HG03066 (cell line): ENCODE measurements around the gene TCF7L1.

Experiments
- ATAC-seq: cut with Tn5 transposase; IDR thresholded peaks from one replicate; pipeline ENCODE4 v1.9.1; 2021; ENCODE audit warnings: low read depth; ENCODE audit not compliant: unreplicated experiment

The TCF7L1 gene

DNA sequence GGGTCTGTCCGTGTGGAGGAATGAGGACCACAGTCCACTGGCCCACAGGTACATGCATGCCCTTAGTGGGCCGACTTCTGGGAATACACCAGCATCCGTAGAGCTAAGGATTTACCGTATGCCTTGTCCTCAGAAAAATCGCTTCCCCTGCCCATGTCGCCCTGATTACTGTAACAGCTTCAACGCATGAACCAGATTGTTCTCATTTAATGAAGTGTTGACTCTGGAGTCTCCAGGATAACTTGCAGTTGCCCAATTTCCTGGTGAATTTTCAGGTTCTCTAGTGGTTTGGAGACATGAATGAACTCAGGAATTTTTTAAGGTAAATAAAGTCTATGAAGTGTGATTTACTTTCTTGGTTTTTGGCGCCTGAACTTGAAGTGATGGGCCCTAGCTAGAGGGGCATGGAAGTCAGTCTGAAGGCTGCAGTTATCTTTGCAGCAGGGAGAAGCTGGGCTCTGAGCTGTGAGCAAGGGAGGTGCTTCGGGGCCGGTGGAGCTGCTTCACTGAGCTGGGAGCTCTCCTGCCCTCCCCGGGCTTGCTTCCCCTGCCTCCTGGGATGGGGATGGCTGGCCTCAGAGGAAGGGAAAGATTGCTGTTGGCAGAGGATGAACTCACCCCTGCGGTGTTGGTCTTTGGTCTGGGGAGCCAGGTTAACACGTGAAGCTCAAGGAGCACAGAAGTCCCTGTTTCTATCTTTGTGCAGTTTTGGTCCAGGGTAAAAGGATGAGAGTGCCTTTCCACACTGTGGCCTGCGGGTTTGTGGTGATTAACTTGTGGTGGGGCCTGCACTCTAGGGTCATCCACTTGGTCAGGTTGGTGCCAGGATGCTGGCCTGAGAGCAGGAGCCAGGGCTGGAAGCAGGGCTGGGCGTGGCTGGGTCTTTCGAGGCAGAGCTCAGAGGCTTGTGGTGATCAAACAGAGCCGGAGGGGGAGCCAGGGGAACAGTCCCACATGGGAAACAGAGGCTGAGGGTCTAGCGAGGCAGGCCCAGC, 28.1 kb downstream of the TCF7L1 start:
- ATAC-seq = no peak

DNA sequence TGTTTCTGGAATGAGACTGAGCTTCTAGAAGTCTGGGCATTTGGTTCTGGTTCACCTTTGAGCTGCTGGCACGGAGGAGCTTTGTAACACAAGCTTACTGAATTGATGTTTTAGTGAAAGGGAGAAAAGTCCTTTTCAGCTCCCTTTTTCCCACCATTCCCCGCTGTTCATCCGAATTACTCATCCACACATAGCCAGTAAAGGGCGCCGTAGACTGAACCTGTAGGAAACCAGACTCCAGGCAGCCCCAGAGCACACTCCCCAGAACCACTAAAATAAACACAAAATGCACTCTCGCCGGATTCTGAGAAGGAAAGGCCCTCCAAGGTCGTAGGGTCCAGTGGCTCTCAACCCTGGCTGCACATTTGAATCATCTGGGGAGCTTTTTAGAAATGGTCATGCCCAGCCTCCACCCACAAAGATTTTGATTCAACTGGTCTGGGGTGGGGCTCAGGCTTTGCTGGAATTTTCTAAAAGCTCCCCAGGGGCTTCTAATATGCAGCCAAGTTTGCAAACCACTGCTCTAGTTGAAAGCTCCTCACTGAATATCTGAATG, 29.6 kb downstream of the TCF7L1 start:
- no peak for ATAC-seq

DNA sequence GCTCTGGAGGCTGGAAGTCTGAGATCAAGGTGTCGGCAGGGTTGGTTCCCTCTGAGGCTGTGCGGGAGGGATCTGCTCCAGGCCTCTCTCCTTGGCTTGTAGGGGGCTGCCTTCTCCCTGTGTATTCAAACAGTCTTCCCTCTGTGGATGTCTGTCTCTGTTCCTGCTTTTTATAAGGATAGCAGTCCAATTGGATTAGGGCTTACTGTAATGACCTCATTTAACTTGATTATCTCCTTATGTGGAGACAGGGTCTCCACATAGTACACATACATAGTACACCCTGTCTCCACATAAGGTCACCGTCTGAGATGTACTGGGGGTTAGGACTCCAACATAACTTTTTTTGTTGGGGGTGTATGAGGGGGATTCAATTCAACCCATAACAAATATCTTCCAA, 30.5 kb downstream of the TCF7L1 start:
- no peak for ATAC-seq

DNA sequence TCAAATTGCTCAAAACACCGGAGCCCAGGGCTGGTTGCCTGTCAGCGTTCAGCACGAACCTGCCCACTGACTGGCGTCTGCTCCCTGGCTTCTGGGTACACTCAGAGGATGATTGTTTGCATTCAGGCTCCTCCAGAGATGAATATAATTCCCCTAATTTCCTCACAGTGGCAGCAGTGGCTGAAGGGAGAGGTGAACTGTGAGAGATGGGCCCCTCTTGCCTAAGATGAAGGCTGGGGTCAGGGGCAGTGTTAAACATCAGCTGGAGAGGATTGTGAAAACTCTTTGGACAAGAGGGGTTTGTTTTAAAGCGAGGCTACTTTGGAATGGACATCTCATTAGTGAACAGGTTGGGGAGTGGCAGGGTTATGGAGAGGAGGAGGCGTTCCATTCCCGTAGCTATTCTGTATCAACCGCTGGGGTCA, 31.0 kb downstream of the TCF7L1 start:
- no peak for ATAC-seq

DNA sequence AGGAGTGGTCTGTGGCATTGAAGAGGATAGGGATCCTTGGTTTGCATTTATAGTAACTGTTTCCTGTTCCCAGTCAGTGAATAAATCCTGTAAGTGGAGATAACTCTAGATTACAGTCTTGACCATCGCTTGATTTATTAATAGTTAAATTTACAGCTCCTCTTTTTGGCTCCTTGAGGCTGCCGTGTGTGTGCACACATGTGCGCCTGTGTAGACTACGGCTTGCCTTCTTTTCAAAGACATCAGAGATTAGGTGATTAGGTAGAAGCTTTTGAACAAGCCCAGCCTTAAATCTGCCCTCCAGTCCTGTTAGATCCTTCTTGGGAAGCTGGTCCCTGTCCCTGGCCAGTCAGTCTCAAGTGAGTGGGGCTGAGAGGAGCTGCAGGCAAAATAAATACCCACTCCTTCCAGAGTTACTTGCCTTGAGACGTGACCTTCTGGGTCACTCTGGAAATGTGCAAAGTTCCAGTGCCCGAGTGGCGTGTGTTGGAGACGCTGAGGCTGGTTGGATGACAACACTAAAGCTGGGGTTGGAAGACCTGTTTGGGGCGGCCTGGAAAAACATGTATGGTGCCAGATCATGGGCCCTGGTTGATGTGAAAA, 32.0 kb downstream of the TCF7L1 start:
- ATAC-seq = no peak

DNA sequence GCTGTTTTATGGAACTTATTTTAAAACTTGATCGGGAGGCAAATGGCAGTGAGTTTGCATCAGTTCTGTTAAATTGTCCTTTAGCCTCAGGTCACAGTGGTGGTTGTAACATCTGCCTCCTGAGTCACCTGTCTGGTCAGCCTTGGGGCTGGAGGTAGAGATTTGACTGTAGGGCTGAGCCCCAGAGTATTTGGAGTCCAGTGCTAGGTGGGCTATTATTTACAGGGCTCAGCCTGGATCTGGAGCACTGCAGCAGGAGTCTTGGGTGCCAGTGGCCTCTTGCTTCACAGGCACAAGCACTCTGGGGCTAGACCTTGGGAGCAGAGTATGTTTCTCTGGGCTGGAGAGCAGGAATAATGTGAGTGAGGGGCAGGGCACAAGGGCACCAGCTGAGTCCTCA, 32.8 kb downstream of the TCF7L1 start:
- no peak for ATAC-seq

DNA sequence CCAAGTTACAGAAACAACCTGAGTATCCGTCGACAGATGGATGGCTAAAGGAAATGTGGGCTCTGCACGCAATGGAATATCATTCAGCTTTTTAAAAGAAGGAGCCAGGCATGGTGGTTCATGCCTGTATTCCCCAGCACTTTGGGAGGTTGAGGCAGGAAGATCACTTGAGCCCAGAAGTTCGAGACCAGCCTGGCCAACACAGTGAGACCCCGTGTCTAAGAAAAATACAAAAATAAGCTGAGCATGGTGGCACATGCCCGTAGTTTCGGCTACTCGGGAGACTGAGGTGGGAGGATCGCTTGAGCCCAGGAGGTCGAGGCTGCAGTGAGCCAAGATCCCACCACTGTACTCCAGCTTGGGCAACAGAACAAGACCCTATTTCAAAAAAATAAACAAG, 34.3 kb downstream of the TCF7L1 start:
- no peak for ATAC-seq

DNA sequence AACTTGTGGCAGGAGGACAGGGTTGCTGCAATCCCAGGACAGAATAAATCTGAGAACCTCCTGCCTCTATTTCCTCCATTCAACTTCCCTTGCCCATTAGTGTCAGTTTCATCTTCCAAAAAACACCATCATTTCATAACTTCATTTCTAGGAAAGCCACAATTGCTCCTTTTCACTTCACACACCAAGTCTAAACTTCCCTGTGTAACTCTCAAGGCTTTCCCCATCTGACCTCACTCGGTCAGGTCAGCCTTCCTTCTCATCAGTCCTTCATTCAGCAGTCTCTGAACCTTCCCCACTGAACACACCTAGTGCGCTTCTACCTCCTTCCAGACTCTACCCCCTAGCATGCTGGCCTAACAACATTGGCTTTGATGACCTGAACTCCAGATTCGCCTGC, 35.8 kb downstream of the TCF7L1 start:
- ATAC-seq = no peak

DNA sequence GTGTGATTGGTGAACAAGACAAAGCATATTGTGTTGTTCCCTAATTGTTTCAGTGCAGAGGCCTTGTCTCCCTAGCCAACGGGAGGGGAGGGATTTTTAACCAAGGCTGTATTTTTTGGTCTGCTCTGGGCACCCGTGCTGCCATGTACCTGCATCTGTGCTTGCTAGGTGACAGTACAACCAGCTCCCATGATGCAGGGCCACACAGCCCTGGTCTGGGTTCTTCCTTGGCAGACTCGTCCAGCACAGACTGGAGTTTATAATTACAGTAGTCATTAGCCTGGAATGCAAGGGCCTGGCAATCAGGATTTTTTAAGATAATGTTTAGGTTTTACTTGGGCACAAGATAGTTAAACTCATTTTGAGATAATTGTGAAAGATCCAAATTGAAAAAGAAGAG, 36.4 kb downstream of the TCF7L1 start:
- ATAC-seq = no peak

DNA sequence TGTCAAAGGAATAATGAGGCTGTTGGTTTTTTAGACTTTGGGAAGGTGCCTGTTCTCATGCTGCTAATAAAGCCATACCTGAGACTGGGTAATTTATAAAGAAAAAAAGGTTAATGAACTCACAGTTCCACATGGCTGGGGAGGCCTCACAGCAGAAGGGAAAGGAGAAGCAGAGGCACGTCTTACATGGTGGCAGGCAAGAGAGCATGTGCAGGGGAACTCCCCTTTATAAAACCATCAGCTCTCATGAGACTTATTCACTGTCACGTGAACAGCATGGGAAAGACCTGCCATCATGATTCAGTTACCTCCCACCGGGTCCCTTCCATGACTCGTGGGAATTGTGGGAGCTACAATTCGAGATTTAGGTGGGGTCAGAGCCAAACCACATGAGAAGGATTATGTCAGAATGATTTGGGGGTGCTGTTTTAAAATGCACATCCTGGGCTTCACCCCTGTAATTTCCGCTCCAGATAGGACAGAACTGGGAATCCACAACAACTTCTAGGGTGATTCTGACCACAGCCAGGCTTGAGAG, 37.8 kb downstream of the TCF7L1 start:
- no peak for ATAC-seq

DNA sequence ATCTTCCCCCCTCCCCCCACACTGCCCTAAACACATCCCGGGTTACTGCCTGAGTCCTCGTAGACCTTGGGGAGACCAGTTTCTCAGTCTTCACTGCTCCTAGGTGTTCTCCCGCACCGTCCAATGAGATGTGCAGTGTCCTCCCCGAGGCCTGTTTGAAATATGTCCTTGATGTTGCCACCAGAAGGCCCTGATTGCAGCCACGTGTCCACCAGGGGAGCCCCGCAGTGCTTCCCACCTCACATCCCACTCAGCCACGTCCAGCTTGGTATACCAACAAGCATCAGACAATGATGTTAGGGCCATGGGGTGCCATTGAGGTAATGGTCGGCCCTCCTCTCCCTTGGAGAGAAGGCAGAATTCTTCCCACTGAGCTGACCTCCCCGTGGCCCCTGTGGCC, 38.7 kb downstream of the TCF7L1 start:
- no peak for ATAC-seq

DNA sequence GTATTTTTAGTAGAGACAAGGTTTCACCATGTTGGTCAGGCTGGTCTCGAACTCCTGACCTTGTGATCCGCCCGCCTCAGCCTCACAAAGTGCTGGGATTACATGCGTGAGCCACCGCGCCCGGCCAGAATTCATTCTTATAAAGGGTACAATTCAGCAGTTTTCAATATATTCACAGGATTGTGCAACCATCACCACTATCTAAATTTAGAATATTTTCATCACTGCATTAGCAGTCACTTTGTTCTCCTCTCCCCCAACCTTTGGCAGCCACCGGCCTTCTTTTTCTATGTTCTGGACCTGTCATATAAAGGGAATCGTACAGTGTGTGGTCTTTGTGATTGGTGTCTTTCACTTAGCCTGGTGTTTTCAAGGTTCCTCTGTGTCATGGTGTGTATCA, 40.7 kb downstream of the TCF7L1 start:
- no peak for ATAC-seq

DNA sequence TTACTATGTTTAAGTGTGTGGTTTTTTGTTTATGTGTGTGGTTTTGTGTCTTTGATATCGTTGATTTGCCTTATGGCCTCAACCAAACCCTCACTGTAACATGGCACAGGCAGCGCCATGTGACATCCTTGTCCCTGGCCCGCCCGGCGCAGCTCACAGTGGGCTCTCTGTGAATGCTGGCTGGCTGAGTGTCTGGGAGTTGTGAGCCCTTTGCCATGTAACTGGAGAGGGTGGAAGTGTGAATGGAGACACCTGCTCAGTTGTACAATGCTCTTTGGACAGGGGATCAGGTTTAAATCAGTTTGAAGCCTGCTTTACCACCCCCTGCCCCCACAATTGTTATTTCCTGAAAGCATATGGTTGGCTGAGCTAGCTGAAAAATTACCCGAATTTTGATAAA, 41.8 kb downstream of the TCF7L1 start:
- ATAC-seq = no peak

DNA sequence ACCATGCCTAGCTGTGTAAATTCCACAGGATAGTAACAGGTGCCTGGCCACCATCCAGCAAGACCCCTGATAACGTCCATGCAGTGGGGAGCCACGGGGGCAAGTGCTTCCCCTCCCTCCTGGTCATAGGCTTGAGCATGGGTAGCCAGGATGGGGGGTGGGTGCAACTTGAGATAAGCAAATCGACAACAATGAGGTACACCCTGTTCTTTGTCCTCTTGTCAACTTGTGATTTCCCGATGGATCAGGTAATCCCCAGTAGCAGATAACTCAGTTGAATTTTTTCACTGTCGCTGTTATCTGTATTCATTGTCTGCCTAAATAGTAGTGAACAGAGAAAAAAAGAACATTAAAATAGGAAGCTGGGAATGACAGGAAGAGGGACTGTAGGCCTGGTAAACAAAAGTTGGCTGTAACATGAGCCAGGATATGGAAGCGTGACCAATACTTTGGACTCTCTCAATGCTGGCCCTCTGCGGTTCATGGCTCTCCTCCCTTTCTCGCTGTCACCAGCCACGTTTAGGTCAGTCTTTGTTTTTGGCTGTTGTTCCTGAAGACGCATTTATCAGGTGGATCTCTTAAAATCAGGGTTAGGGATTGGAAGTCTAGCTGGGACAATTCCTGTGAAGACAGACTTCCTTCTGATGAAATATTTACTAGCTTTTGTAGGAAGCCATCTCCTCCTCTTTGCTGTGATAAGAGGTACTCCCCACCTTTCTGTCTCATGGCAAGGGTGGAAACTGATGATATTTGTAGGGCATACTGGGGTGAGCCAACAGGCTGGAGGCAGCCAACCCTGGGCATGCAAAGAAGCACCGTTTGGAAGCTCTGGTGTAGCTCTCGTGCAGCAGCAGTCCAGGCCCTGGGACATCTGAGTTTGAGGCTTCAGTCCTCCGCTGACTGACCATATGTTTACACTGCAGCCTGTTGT, 42.4 kb downstream of the TCF7L1 start:
- ATAC-seq = no peak

DNA sequence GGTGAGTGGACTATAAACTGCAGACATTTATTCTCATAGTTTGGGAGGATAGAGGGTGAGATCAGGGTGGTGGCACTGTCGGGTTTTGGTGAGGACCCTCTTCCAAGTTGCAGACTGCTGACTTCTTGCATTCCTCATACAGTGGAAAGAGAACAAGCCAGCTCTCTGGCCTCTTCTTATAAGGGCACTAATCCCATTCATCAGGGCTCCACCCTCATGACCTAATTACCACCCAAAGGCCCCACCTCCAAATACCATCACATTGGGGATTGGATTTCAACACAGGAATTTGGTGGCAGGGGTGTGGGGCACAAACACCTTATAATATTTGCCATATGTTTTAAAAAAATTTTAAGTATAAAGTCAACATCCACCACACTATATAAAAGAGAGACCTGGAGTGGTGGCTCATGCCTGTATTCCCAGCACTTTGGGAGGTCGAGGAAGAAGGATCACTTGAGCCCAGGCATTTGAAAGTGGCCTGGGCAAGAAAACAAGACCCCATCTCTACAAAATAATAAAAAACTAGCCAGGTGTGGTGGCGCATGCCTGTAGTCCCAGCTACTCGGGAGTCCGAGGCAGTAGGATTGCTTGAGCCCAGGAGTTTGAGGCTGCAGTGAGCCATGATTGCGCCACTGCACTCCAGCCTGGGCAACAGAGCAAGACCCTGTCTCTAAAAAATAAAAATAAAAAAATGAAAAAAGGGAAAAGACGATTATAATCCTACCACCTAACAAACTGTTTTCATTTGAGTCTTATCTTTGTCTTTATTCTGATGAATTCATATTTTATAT, 44.0 kb downstream of the TCF7L1 start:
- no peak for ATAC-seq

DNA sequence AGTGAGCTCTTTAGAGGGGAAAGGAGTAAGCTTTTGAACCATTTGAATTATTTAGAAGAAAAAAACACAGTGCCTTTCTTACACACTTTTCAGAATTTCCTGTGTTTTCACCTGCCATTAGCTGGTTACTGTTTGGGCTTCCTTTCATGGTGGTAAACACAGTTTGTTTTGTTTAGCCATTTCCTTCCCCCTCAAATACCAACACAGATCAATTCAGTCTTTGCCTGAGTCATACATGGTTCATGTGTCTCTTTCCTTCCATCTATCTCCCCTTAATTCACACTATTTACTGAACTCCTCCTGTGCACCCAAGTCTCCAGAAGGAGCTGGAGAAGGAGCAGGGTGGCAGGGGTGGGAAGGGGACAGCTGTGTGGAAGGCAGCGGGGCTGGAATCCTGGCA, 45.0 kb downstream of the TCF7L1 start:
- ATAC-seq = no peak

DNA sequence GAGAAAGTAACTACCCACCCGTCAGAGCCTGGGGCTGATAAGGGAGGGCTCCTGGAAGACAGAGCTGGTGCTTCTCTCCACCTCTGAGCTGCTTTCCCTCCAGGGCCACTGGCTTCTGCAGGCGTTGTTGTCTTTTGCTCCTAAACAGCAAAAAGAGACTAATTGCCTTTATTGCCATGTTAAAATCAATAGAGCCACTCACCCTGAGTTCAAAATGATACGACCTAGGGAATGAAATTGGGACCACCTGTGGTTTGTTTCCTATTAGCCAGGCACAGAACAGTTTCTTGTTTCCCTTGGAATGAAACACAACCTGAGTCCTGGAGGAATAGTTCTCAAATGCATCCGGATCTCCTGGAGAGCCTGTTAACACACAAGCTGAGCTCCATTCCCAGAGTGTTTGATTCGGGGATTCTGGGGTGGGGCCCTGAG, 45.8 kb downstream of the TCF7L1 start:
- no peak for ATAC-seq

DNA sequence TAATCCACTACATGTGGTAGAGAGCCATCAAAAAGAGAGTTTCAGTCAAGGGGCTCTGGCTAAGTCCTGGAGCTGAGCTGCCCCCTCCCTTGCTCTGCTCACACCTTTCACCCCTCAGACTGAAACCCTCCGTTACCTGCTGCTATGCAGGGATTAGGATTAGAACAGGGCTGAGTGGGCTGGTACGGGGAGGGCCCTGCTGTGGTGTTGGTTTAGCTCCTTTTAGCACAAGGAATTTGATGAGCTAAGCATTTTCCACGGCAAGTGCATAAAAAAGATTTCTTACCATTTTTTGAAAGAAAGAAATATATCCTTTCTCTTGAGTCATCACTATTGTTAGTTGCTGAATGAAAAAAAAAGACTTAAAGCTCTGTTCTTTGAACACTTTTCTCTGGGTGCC, 46.3 kb downstream of the TCF7L1 start:
- no peak for ATAC-seq

DNA sequence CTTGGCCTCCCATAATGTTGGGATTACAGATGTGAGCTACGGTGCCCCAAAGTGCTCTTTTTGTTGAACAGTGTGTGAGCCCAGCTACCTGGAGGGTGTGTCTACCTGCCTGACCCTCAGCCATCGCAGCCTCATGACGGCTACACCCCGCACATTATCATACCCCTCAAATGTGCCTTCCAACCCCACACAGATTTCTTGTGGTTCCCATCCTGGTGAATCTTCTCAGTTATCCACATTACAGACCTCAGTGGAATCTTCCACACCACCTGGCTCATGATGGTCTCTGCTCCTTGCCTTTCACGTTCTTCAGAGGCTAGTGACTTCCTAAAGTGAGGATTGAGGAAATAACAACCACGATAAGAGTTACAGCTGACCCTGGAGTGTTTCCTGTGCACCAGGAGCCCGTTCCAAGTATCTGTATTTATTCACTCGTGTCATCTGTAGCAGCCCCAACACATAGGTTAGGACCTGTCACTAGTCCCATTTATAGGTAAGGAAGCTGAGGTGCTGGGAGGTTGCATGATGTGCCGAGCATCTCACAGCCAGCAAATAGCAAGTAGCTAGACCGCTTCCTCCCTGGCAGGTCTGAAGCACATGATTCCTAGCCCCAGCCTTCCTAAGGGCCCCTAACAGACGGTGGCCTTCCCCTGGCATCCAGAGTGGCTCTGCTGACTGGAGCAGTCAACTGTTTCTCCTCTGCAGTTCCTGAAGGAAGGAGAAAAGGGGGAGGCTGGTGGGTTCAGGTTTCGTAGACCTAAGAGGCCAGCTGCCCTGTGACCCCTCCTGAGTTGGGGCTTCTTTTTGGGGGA, 47.3 kb downstream of the TCF7L1 start:
- no peak for ATAC-seq
